ENCODE measurements around the gene KLHL7.

The KLHL7 gene

DNA sequence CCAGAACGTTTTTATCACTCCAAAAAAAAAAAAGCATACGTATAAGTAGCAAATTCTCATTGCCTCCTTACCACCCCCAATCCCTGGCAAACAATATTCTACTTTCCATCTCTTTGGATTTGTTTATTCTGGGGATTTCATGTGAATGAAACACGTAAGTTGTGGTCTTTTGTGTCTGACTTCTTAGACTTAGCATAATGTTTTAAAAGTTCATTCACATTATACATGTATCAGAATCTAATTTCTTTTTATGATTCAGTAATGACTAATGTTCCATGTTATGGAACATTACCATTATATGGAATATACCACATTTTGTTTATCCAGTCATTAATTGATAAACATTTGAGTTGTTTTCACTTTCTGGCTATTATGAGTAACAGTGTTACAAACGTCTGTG, 12.5 kb upstream of the KLHL7 start:
- Histone ChIP-seq H3K9me3 (ENCODE audit: control insufficient read depth, insufficient read depth, low read length) (no peaks in the 10 kb centered on the region), H3K36me3 (ENCODE audit: control insufficient read depth, insufficient read depth, low read length) (no peaks in the 10 kb centered on the region), H3K9ac (ENCODE audit: low read depth, low read length) (no peak overlapping the region), H3K4me3 (ENCODE audit: low read depth, low read length) (no peak overlapping the region), H3K4me1 (ENCODE audit: control insufficient read depth, insufficient read depth, low read length) (no peaks in the 10 kb centered on the region), H3K27me3 (ENCODE audit: control insufficient read depth, insufficient read depth, low read length) (no peaks in the 10 kb centered on the region), H3K27ac (ENCODE audit: low read depth, low read length) (no peak overlapping the region)

DNA sequence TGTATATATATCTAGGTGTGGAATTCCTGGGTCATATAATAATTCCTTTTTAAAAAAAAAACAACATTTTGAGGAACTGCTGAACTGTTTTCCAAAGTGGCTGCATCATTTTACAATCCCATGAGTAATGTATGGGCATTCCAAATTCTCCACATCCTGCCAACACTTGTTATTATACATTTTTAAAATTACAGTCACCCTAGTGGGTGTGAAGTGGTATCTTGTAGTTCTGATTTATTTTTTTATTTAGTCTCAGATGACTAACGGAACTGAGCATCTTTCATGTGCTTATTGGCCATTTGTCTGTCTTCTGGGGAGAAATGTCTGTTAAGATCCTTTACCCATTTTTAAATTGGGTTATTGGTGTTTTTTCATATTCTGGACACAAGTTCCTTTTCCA, 12.0 kb upstream of the KLHL7 start:
- H3K27me3 ChIP-seq (ENCODE audit: control insufficient read depth, insufficient read depth, low read length) = no peaks in the 10 kb centered on the region
- H3K4me3 ChIP-seq (ENCODE audit: low read depth, low read length) = no peak overlapping the region
- no peak overlapping the region for H3K9ac ChIP-seq (ENCODE audit: low read depth, low read length)
- H3K9me3 ChIP-seq (ENCODE audit: control insufficient read depth, insufficient read depth, low read length) = no peaks in the 10 kb centered on the region
- no peak overlapping the region for H3K27ac ChIP-seq (ENCODE audit: low read depth, low read length)
- H3K4me1 ChIP-seq (ENCODE audit: control insufficient read depth, insufficient read depth, low read length) = no peaks in the 10 kb centered on the region
- no peaks in the 10 kb centered on the region for H3K36me3 ChIP-seq (ENCODE audit: control insufficient read depth, insufficient read depth, low read length)

DNA sequence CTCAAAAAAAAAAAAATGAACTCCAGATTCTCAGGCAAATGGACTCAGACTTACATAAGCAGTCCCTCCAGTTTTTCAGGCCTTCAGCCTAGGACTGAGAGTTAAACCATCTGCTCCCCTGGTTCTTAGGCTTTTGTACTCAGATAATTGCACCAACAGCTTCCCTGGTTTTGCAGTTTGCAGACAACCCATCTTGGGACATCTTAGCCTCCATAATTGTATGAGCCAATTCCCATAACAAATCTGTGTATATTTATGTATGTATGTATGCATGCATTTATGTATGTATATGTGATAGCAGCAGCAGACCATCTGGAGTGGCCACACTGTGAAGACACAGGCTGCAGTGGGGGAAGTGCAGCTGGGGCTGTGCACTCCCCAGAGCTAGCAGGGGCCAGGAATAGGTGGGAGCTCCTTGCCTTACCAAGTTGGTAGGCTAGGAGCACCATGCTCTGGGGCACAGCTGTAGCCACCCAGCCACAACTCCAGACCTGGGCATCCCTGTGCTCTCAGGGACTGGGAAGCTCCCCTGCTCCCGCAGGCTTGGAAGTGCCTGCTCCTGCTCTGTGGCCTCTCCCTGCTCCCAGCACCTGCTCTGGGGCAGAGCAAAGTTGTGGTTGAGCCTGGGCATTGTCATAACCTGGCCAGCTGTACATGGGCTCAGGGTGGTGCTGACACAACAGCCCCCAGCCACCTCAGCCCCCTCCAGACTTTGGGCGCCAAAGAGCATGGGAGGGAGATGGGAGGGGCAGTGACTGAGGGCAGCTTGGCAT, 8.9 kb upstream of the KLHL7 start:
- no peak overlapping the region for H3K27ac ChIP-seq (ENCODE audit: low read depth, low read length)
- H3K27me3 ChIP-seq (ENCODE audit: control insufficient read depth, insufficient read depth, low read length) = no peaks in the 10 kb centered on the region
- H3K4me3 ChIP-seq (ENCODE audit: low read depth, low read length) = no peak overlapping the region
- no peaks in the 10 kb centered on the region for H3K9me3 ChIP-seq (ENCODE audit: control insufficient read depth, insufficient read depth, low read length)
- H3K9ac ChIP-seq (ENCODE audit: low read depth, low read length) = no peak overlapping the region
- no peaks in the 10 kb centered on the region for H3K4me1 ChIP-seq (ENCODE audit: control insufficient read depth, insufficient read depth, low read length)
- H3K36me3 ChIP-seq (ENCODE audit: control insufficient read depth, insufficient read depth, low read length) = no peaks in the 10 kb centered on the region

DNA sequence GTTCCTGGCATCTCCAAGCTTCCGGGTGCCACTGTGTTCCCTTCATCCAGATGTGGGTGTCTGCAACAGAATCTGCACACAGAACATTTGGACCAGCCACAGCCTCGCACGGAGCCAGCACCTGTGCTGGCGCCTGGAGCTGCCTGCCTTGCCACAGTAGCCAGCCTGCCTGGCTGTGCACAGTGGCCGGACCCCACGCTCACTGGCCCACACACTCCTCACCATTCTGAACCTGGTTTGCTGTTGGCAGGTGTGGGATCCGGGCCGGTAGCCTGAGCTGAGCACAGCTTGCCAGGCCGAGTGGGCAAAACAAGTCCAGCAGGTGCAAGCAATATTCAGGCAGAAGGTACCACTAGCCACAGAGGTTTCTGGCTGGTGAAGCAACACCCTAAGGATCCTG, 7.6 kb upstream of the KLHL7 start:
- Histone ChIP-seq H3K9me3 (ENCODE audit: control insufficient read depth, insufficient read depth, low read length) (no peaks in the 10 kb centered on the region), H3K9ac (ENCODE audit: low read depth, low read length) (no peak overlapping the region), H3K27ac (ENCODE audit: low read depth, low read length) (no peak overlapping the region), H3K36me3 (ENCODE audit: control insufficient read depth, insufficient read depth, low read length) (no peaks in the 10 kb centered on the region), H3K4me1 (ENCODE audit: control insufficient read depth, insufficient read depth, low read length) (no peaks in the 10 kb centered on the region), H3K4me3 (ENCODE audit: low read depth, low read length) (no peak overlapping the region), H3K27me3 (ENCODE audit: control insufficient read depth, insufficient read depth, low read length) (no peaks in the 10 kb centered on the region)

DNA sequence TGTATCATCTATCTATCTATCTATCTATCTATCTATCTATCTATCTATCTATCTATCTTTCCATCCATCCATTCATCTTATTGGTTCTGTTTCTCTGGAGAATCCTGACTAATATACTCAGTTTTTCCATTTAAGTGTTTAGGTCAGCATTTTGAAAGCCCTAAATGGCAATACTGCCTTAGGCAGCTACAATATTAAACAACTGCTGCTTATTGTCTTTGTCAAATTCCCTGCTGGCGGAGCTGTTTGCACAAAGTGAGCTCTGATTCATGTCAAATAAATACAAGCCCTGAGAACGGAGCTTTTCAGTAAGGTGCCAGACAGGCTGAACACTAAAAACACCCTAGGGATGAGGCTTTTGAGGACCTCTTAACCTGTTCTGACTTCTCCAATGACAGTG, 7.1 kb upstream of the KLHL7 start:
- no peaks in the 10 kb centered on the region for H3K27me3 ChIP-seq (ENCODE audit: control insufficient read depth, insufficient read depth, low read length)
- no peak overlapping the region for H3K9ac ChIP-seq (ENCODE audit: low read depth, low read length)
- no peak overlapping the region for H3K27ac ChIP-seq (ENCODE audit: low read depth, low read length)
- no peaks in the 10 kb centered on the region for H3K4me1 ChIP-seq (ENCODE audit: control insufficient read depth, insufficient read depth, low read length)
- H3K4me3 ChIP-seq (ENCODE audit: low read depth, low read length) = no peak overlapping the region
- no peaks in the 10 kb centered on the region for H3K36me3 ChIP-seq (ENCODE audit: control insufficient read depth, insufficient read depth, low read length)
- H3K9me3 ChIP-seq (ENCODE audit: control insufficient read depth, insufficient read depth, low read length) = no peaks in the 10 kb centered on the region

DNA sequence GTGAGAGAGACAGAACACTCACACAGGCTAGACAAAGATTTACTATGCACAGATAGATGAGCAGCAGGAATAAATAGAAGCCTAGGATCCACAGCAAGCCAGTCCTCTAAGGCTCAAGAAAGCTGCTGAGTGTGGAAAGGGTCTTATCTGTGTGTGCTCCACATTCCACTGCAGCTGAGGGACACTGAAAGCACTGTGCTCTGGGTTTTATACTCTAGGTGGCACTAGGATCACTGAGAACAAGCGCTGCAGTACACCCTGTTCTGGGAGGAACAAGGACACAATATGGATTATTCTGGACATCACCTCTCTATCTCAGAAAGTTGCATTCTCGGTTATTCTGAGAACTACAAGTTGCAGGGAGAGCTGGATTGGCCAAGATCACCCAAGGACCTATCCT, 4.9 kb upstream of the KLHL7 start:
- Histone ChIP-seq H3K36me3 (ENCODE audit: control insufficient read depth, insufficient read depth, low read length) (no peaks in the 10 kb centered on the region), H3K9me3 (ENCODE audit: control insufficient read depth, insufficient read depth, low read length) (no peaks in the 10 kb centered on the region), H3K4me1 (ENCODE audit: control insufficient read depth, insufficient read depth, low read length) (no peaks in the 10 kb centered on the region), H3K4me3 (ENCODE audit: low read depth, low read length) (no peak overlapping the region), H3K9ac (ENCODE audit: low read depth, low read length) (no peak overlapping the region), H3K27ac (ENCODE audit: low read depth, low read length) (no peak overlapping the region), H3K27me3 (ENCODE audit: control insufficient read depth, insufficient read depth, low read length) (no peaks in the 10 kb centered on the region)

DNA sequence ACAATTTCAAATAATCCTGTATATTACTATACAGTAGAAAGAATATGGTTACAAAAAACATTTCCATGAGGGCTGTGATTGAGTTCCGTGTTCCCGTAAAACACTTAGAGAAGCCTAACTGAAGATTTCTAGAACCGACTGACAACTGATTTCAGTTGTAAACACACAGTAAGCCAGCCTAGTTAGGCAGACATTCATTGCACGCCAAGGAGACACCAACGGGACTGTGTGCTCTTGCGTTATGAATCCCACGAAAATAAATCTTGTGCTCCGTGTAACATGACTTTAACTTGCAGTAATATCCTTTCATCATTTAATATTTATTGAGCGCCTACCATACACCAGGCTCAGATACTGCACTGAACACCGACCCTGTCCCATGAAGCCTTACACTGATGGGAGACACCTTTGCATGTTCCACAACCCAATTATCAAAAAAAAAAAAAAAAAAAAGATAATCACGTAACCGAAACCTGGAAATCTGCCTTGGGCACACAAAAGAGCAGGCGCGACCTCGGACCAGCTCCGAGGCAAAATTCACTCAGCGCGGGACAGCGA, 420 bp upstream of the KLHL7 start:
- Histone ChIP-seq H3K4me3 (ENCODE audit: low read depth, low read length) (peak overlapping the region; percentile 86), H3K27me3 (ENCODE audit: control insufficient read depth, insufficient read depth, low read length) (no peaks in the 10 kb centered on the region), H3K9me3 (ENCODE audit: control insufficient read depth, insufficient read depth, low read length) (no peaks in the 10 kb centered on the region), H3K9ac (ENCODE audit: low read depth, low read length) (peak overlapping the region; percentile 86), H3K4me1 (ENCODE audit: control insufficient read depth, insufficient read depth, low read length) (peaks cover 15% of the 10 kb centered on the region), H3K27ac (ENCODE audit: low read depth, low read length) (peak overlapping the region; percentile 53), H3K36me3 (ENCODE audit: control insufficient read depth, insufficient read depth, low read length) (no peaks in the 10 kb centered on the region)

DNA sequence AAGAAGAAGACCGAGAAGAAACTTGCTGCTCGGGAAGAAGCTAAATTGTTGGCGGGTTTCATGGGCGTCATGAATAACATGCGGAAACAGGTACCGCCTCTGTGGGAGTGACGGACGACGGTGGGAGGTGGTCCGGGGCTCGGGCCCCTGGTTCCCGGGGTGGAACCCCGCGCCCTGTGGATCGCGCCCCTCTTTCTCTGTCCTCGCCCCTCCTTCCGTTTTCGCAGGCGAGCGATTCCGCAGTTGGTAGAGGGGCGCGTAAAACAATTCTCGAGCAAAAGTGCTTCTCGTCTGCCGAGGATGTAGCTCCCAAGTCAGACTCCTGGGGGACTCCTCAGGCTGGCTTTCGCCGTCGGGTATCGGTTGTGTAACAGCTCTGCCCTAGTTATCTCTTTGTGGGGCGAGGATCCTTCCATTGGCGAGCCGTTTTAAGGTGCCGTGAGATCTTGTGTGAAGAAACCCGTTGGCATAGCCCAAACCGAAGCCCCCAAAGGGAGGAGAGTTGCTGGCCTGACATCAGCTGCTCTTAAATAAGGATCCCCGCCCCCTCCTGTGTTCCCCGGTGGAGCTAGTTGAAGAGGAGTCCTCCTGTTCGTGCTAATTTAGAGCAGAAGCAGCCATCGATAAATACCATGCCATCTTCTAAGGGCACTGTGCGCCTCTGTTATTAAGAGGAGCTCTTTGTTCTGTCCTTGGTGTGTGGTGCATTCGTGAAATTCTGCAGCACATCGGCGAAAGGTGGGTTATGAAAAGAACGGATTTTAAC, 655 bp downstream of the KLHL7 start:
- Histone ChIP-seq H3K36me3 (ENCODE audit: control insufficient read depth, insufficient read depth, low read length) (no peaks in the 10 kb centered on the region), H3K4me1 (ENCODE audit: control insufficient read depth, insufficient read depth, low read length) (peaks cover 16% of the 10 kb centered on the region), H3K9ac (ENCODE audit: low read depth, low read length) (peak overlapping the region; percentile 86), H3K4me3 (ENCODE audit: low read depth, low read length) (peak overlapping the region; percentile 86), H3K27ac (ENCODE audit: low read depth, low read length) (peak overlapping the region; percentile 95), H3K27me3 (ENCODE audit: control insufficient read depth, insufficient read depth, low read length) (no peaks in the 10 kb centered on the region), H3K9me3 (ENCODE audit: control insufficient read depth, insufficient read depth, low read length) (no peaks in the 10 kb centered on the region)

DNA sequence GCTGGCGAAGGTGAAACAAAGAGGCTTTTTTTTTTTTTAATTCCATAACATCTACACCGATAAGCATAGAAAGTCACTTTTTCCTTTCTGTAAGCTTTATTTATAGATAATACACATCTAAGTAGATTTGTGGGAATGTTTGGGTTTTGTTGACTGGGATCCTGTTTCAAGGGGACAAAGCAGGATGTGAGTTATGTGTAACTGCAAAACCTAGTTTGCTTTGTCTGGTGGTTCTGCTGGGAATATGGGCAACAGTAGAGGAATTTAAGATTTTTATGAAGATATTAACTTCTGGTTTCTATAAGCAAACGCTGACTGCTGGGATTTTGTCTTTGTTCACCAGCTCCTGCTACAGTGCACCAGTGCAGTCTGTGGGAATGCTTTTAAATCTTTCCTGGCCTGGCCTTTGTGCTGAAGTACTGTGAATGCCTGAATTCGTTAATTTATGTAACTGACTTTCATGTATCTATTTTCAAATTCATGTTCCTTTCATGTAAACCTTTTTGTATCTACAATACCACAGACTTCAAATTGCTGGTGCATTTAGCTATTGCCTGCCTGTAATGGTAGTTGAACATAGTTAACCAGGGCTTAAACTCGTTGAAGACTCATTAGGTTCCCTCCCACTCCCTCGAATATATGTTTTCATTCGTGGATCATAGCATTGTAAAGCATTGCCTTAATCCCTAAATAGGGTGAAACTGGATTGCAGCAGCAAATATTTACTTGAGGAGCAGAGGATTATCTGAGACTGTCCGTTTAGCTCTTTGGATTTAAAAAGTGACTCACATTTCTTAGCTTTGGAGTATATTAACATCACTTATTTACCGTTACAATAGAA, 1.5 kb downstream of the KLHL7 start:
- Histone ChIP-seq H3K9ac (ENCODE audit: low read depth, low read length) (peak overlapping the region; percentile 86), H3K9me3 (ENCODE audit: control insufficient read depth, insufficient read depth, low read length) (no peaks in the 10 kb centered on the region), H3K4me1 (ENCODE audit: control insufficient read depth, insufficient read depth, low read length) (peaks cover 21% of the 10 kb centered on the region), H3K4me3 (ENCODE audit: low read depth, low read length) (peak overlapping the region; percentile 86), H3K27ac (ENCODE audit: low read depth, low read length) (peak overlapping the region; percentile 95), H3K36me3 (ENCODE audit: control insufficient read depth, insufficient read depth, low read length) (no peaks in the 10 kb centered on the region), H3K27me3 (ENCODE audit: control insufficient read depth, insufficient read depth, low read length) (no peaks in the 10 kb centered on the region)

DNA sequence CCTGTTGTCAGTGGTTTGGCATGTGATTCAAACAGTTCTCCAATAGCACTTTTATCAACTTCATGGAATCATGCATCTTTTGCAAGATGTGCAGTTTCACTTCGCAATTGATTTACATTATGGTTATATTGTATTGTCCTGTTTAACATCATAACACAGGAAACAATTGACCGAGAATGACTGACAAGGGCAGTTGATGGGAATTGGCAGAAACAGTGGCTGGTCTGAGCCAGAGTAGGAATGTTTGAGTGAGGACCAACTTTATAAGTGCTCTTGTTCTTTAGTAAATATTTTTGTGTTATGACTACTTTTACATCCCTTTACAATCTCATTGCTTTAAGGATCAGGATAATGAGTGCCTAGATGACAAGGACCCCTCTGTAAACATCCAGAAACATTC, 2.2 kb downstream of the KLHL7 start:
- Histone ChIP-seq H3K27ac (ENCODE audit: low read depth, low read length) (no peak overlapping the region), H3K4me3 (ENCODE audit: low read depth, low read length) (peak overlapping the region; percentile 86), H3K9me3 (ENCODE audit: control insufficient read depth, insufficient read depth, low read length) (no peaks in the 10 kb centered on the region), H3K36me3 (ENCODE audit: control insufficient read depth, insufficient read depth, low read length) (no peaks in the 10 kb centered on the region), H3K4me1 (ENCODE audit: control insufficient read depth, insufficient read depth, low read length) (peaks cover 27% of the 10 kb centered on the region), H3K27me3 (ENCODE audit: control insufficient read depth, insufficient read depth, low read length) (no peaks in the 10 kb centered on the region), H3K9ac (ENCODE audit: low read depth, low read length) (no peak overlapping the region)
